Activated T-helper 9 cell treated with anti-CD3 and anti-CD28 coated beads, Interleukin-2, amount 50 U/mL, for 16 hours (primary cell): ENCODE measurements around the gene CELF5.
A peak's percentile ranks its signal among the peaks of the same experiment; 100 is the strongest.
"Not testable (repeated sequence)": the region's sequence is repeated elsewhere in the genome, so short reads cannot be mapped to it uniquely, and the experiment has no call there.

Experiments
- DNase-seq: peaks from one replicate; pipeline ENCODE4 v3.0.0-alpha.2; 2020; ENCODE audit warnings: low read depth

The CELF5 gene

GRCh38 chr19:3207461-3208242 is 16.8 kb upstream of the CELF5 start:
- DNase-seq = no peak

- no peak for DNase-seq
Observed at GRCh38 chr19:3208317-3209207, 15.9 kb upstream of the CELF5 start.

GRCh38 chr19:3210347-3211017 is 14.0 kb upstream of the CELF5 start:
- peak; percentile 54 for DNase-seq

- DNase-seq = no peak
Observed at GRCh38 chr19:3211191-3211590, 13.3 kb upstream of the CELF5 start.

- DNase-seq = no peak
Observed at GRCh38 chr19:3213159-3213558, 11.3 kb upstream of the CELF5 start.

GRCh38 chr19:3216874-3217273 is 7.6 kb upstream of the CELF5 start:
- DNase-seq = no peak

GRCh38 chr19:3220576-3220975 is 3.9 kb upstream of the CELF5 start:
- DNase-seq = no peak

- not testable (repeated sequence) for DNase-seq
Observed at GRCh38 chr19:3221576-3221975, 2.9 kb upstream of the CELF5 start.

GRCh38 chr19:3222709-3223108 is 1.8 kb upstream of the CELF5 start:
- no peak for DNase-seq

- DNase-seq = no peak
Observed at GRCh38 chr19:3225169-3225485, 666 bp downstream of the CELF5 start.

- DNase-seq = no peak
Observed at GRCh38 chr19:3225677-3226093, 1.2 kb downstream of the CELF5 start.

- no peak for DNase-seq
Observed at GRCh38 chr19:3227054-3227626, 2.7 kb downstream of the CELF5 start.

GRCh38 chr19:3229346-3229743 is 4.9 kb downstream of the CELF5 start:
- DNase-seq = no peak

GRCh38 chr19:3229888-3230496 is 5.5 kb downstream of the CELF5 start:
- no peak for DNase-seq

- DNase-seq = no peak
Observed at GRCh38 chr19:3231288-3231687, 6.8 kb downstream of the CELF5 start.

- DNase-seq = no peak
Observed at GRCh38 chr19:3233116-3233515, 8.7 kb downstream of the CELF5 start.

- DNase-seq = no peak
Observed at GRCh38 chr19:3233831-3234230, 9.4 kb downstream of the CELF5 start.

- DNase-seq = no peak
Observed at GRCh38 chr19:3234800-3235199, 10.3 kb downstream of the CELF5 start.

GRCh38 chr19:3235604-3236003 is 11.1 kb downstream of the CELF5 start:
- not testable (repeated sequence) for DNase-seq

- DNase-seq = no peak
Observed at GRCh38 chr19:3236272-3236671, 11.8 kb downstream of the CELF5 start.

- no peak for DNase-seq
Observed at GRCh38 chr19:3238066-3238561, 13.7 kb downstream of the CELF5 start.

- no peak for DNase-seq
Observed at GRCh38 chr19:3239367-3239766, 14.9 kb downstream of the CELF5 start.
